Calu3 (cell line): ENCODE measurements around the gene SLCO1B3. TPM values are rescaled to one million over a fixed set of nuclear protein-coding genes. Genes with fewer than 3 reads are reported as not detected.

Source experiments
- BruUV-seq: library from RNA; stranded (reverse); fragments of 400-500 nt; replicated peaks from 2 replicates; lab custom pipeline; 2021; lab: Mats Ljungman, UMichigan
- CTCF ChIA-PET: fragments of 300-600 bp; sonication (Branson Sonifier 250); formaldehyde crosslinking; loops from one replicate; lab custom pipeline; 2022; ENCODE audit warnings: antibody characterized with exemption; lab: Charles Lee
- DNase-seq: peaks from one replicate; pipeline ENCODE4 v3.0.0; 2022
- H3K27ac Mint-ChIP-seq: one replicate; pipeline ENCODE4 v1.8.0; 2022; ENCODE audit warnings: mixed read lengths; ENCODE audit not compliant: unreplicated experiment
- H3K27me3 Mint-ChIP-seq: one replicate; pipeline ENCODE4 v1.8.0; 2022; ENCODE audit warnings: mixed read lengths; ENCODE audit not compliant: unreplicated experiment
- H3K36me3 Mint-ChIP-seq: one replicate; pipeline ENCODE4 v1.8.0; 2022; ENCODE audit warnings: mild to moderate bottlenecking, moderate library complexity, mixed read lengths; ENCODE audit not compliant: insufficient read depth, unreplicated experiment
- H3K4me1 Mint-ChIP-seq: one replicate; pipeline ENCODE4 v1.8.0; 2022; ENCODE audit warnings: mild to moderate bottlenecking, low read depth, mixed read lengths; ENCODE audit not compliant: unreplicated experiment
- H3K4me3 Mint-ChIP-seq: one replicate; pipeline ENCODE4 v1.8.0; 2022; ENCODE audit warnings: mild to moderate bottlenecking, low read depth, moderate library complexity, mixed read lengths; ENCODE audit not compliant: unreplicated experiment
- H3K9me3 Mint-ChIP-seq: one replicate; pipeline ENCODE4 v1.8.0; 2022; ENCODE audit warnings: low read depth, mixed read lengths; ENCODE audit not compliant: unreplicated experiment
- CTCF ChIP-seq: fragments of 200-600 bp; IDR thresholded peaks from one replicate; pipeline ENCODE4 v1.8.0; 2022; ENCODE audit warnings: antibody characterized with exemption; ENCODE audit not compliant: unreplicated experiment
- intact Hi-C: fragments of 100-400 bp; cut with micrococcal nuclease; formaldehyde crosslinking; loops from one replicate; pipeline ENCODE4 v1.10.0; 2022; ENCODE audit not compliant: unreplicated experiment
- total RNA-seq: library from RNA; stranded (reverse); gene quantifications from 2 replicates; pipeline ENCODE4 v1.2.3, GENCODE V29; 2022

Gene SLCO1B3
- total RNA-seq, 1 experiment from 2014 or later = 40.4 TPM

- H3K36me3 Mint-ChIP-seq = no peaks in the 10 kb centered on the region
- no peak for TF ChIP-seq CTCF
- no TSS peak for BruUV-seq
- no peak for DNase-seq
- no peaks in the 10 kb centered on the region for H3K9me3 Mint-ChIP-seq
- H3K4me1 Mint-ChIP-seq = no peaks in the 10 kb centered on the region
- CTCF ChIA-PET = no interaction called here
- no peak overlapping the region for H3K4me3 Mint-ChIP-seq
- no peaks in the 10 kb centered on the region for H3K27me3 Mint-ChIP-seq
- H3K27ac Mint-ChIP-seq = no peak overlapping the region
- intact Hi-C loops = no loop called here
These were observed 107.3 kb downstream of the SLCO1B3 start for GRCh38 chr12:20917819-20918218.

GRCh38 chr12:20931894-20932293 is 121.4 kb downstream of the SLCO1B3 start:
- Mint-ChIP-seq H3K4me3 (no peak overlapping the region), H3K9me3 (no peaks in the 10 kb centered on the region), H3K4me1 (no peaks in the 10 kb centered on the region), H3K36me3 (no peaks in the 10 kb centered on the region), H3K27me3 (no peaks in the 10 kb centered on the region), H3K27ac (no peak overlapping the region)
- no peak for DNase-seq
- BruUV-seq = no TSS peak
- intact Hi-C loops = no loop called here
- CTCF ChIA-PET = no interaction called here
- TF ChIP-seq CTCF = no peak

GRCh38 chr12:20946732-20947131 is 136.2 kb downstream of the SLCO1B3 start:
- BruUV-seq = no TSS peak
- no peaks in the 10 kb centered on the region for H3K27me3 Mint-ChIP-seq
- H3K36me3 Mint-ChIP-seq = peaks cover 4% of the 10 kb centered on the region
- CTCF ChIA-PET = no interaction called here
- no peak for DNase-seq
- intact Hi-C loops = no loop called here
- no peak overlapping the region for H3K27ac Mint-ChIP-seq
- peaks cover 27% of the 10 kb centered on the region for H3K9me3 Mint-ChIP-seq
- no peak for TF ChIP-seq CTCF
- peaks cover 12% of the 10 kb centered on the region for H3K4me1 Mint-ChIP-seq
- H3K4me3 Mint-ChIP-seq = no peak overlapping the region

GRCh38 chr12:20950248-20950647 is 139.7 kb downstream of the SLCO1B3 start:
- CTCF ChIA-PET = no interaction called here
- Mint-ChIP-seq H3K4me3 (no peak overlapping the region), H3K9me3 (peaks cover 29% of the 10 kb centered on the region), H3K27me3 (no peaks in the 10 kb centered on the region), H3K4me1 (no peaks in the 10 kb centered on the region), H3K36me3 (peaks cover 4% of the 10 kb centered on the region), H3K27ac (no peak overlapping the region)
- no peak for TF ChIP-seq CTCF
- no peak for DNase-seq
- BruUV-seq = no TSS peak
- intact Hi-C loops = no loop called here
